ENCODE results near the gene CCDC7.
A peak's percentile ranks its signal among the peaks of the same experiment; 100 is the strongest.
"Not testable (repeated sequence)": the region's sequence is repeated elsewhere in the genome, so short reads cannot be mapped to it uniquely, and the experiment has no call there.

Gene CCDC7

DNA sequence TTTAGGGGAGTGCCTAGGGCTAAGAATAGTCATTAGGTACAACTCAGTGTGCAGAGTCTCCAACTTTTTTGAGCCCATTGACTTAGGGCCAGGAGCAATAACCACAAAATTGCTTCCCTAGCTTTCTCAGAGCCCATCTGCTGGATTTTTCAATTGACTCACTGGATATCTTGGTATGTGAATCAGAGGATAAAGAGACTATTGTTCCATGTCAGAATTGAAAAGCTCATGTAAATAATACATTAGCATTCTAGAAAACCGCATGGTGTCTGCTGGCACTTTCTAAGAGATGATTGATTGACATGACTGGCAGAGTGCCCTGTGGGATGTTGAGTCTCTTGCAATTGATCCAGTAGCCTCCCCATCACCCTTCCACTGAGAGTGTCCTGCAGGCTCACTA lies 246.2 kb downstream of the CCDC7 start:
- no peak for TF ChIP-seq ZFX (IDR thresholded peaks at IDR 0.05)
- TF ChIP-seq, protein P1, sequence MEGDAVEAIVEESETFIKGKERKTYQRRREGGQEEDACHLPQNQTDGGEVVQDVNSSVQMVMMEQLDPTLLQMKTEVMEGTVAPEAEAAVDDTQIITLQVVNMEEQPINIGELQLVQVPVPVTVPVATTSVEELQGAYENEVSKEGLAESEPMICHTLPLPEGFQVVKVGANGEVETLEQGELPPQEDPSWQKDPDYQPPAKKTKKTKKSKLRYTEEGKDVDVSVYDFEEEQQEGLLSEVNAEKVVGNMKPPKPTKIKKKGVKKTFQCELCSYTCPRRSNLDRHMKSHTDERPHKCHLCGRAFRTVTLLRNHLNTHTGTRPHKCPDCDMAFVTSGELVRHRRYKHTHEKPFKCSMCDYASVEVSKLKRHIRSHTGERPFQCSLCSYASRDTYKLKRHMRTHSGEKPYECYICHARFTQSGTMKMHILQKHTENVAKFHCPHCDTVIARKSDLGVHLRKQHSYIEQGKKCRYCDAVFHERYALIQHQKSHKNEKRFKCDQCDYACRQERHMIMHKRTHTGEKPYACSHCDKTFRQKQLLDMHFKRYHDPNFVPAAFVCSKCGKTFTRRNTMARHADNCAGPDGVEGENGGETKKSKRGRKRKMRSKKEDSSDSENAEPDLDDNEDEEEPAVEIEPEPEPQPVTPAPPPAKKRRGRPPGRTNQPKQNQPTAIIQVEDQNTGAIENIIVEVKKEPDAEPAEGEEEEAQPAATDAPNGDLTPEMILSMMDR (conservative IDR thresholded peaks at IDR 0.05): no peak
- peak overlapping the region; percentile 79; the same call in 1 of the 2 replicates for H3K27ac ChIP-seq

DNA sequence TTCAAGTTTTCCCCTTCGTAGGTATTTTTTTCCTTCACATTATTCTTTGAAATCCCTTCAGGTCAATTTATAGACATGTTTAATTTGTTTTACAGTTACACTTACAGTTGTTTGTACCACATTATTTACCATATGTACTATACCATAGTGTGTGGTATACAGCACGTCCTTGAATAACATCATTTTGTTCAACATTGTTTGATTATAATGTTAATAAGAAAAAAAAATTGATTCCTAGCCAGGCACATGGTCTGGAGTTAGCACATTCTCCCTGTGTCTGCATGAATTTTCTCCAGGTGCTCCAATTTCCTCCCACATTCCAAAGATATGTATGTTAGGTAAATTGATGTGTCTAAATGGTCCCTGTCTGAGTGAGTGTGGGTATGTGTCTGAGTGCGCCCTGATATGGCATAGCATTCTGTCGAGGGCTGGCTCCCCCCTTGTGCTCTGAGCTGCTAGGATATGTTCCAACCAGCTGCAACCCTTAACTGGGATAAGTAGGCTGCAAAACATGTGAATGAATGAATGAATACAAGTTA lies 247.6 kb downstream of the CCDC7 start:
- TF ChIP-seq, protein P1 (conservative IDR thresholded peaks at IDR 0.05): no peak
- no peak for TF ChIP-seq ZFX (IDR thresholded peaks at IDR 0.05)
- H3K27ac ChIP-seq: peak overlapping the region; percentile 59; the same call in 1 of the 2 replicates

DNA sequence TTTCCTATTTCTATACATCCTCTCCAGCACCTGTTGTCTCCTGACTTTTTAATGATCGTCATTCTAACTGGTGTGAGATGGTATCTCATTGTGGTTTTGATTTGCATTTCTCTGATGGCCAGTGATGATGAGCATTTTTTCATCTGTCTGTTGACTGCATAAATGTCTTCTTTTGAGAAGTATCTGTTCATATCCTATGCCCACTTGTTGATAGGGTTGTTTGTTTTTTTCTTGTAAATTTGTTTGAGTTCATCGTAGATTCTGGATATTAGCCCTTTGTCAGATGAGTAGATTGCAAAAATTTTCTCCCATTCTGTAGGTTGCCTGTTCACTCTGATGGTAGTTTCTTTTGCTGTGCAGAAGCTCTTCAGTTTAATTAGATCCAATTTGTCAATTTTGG lies 253.7 kb downstream of the CCDC7 start:
- H3K27ac ChIP-seq: not testable (repeated sequence)

DNA sequence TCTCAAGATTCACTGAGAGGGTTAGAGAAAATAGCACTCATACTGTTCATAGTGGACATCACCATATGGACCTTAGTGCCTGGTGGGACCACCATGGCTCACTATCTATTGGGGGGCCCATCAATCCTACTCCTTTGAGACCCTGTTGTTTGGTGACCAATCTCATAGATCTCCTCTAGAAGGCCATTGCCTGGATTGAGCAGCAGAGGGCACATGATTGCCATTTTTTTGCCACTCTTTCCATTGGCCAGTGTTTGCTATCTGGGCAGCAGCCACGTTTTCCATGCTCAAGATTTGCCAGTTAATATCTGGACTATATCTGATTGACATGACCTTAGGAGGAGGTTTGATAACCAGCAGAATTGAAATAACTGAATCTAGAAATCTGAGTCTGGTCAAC lies 267.6 kb downstream of the CCDC7 start:
- TF ChIP-seq ZFX (IDR thresholded peaks at IDR 0.05): no peak
- TF ChIP-seq, protein P1 (conservative IDR thresholded peaks at IDR 0.05): peak; percentile 54
- no peak overlapping the region for H3K27ac ChIP-seq

DNA sequence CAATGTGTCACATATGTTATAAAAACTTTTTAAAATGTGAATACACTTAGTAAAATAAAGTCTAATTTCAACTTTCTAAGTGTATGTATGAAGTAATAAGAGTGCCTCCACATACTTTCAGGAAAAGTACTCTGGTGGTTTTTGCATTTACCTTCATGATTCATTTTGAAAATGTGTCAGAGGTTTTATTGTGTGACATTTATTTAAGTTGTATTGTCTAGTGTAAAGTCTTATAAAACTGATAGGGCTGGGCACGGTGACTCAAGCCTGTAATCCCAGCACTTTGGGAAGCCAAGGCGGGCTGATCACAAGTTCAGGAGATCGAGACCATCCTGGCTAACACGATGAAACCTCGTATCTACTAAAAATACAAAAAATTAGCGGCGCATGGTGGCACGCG lies 285.6 kb downstream of the CCDC7 start:
- TF ChIP-seq, protein P1 (conservative IDR thresholded peaks at IDR 0.05): no peak
- no peak for TF ChIP-seq ZFX (IDR thresholded peaks at IDR 0.05)

DNA sequence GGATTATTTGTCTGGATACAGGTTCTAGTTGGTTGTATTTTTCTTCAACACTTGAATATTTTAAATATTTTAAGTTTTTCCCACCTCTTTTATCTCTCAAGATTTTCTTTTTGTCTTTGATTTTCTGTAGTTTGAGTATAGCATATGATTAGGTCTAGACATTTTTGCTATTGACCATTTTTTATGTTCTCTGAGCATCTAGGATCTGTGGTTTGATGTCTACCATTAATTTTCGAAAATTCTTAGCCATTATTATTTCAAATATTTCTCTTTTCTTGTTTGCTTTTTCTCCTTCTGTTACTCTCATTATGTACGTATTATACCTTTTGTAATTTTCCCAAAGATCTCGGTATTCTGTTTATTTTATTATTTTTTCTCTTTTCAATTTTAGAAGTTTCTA lies 293.0 kb downstream of the CCDC7 start:
- no peak overlapping the region for H3K27ac ChIP-seq
- no peak for TF ChIP-seq ZFX (IDR thresholded peaks at IDR 0.05)
- TF ChIP-seq, protein P1 (conservative IDR thresholded peaks at IDR 0.05): no peak

More for the DNA sequence above, 285.6 kb downstream of the CCDC7 start:
- H3K27ac ChIP-seq: no peak overlapping the region

DNA sequence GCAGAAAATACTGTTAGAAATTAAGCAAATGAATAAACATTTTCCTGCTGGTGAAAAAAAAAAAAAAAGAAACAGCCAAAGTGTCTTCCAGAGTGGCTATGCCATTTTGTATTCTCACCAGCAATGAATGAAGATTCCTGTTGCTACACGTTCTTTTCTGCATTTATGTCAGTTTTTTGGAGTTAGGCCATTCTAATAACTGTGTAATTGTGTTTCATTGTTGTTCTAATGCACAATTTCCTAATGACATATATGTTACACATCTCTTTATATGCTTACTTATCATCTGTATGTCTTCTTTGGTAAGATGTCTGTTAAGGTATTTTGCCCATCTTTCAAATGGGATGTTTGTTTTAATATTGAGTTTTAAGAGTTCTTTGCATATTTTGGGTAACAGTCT lies 298.4 kb downstream of the CCDC7 start:
- no peak for TF ChIP-seq ZFX (IDR thresholded peaks at IDR 0.05)
- TF ChIP-seq, protein P1 (conservative IDR thresholded peaks at IDR 0.05): no peak

DNA sequence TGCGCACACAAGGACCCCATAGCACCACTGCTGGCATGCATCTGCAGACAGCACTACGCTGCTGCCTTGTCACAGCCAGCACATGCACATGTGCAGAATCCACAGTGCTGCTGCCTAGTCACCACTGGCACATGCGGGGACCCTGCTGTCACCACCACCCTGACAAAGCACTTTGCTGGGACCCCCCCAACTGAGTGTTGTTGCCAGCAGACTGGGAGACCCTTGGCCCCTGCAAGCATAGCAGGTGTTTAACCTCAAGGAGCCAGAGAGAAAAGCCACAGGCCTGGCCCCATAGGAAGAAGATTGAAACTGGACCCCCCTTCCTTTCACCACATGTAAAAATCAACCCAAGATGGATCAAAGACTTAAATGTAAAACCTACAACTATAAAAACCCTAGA lies 300.9 kb downstream of the CCDC7 start:
- TF ChIP-seq ZFX (IDR thresholded peaks at IDR 0.05): no peak
- TF ChIP-seq, protein P1 (conservative IDR thresholded peaks at IDR 0.05): no peak
- no peak overlapping the region for H3K27ac ChIP-seq

More for the DNA sequence above, 298.4 kb downstream of the CCDC7 start:
- no peak overlapping the region for H3K27ac ChIP-seq

Measured in C4-2B (cell line).